H1 (cell line): Measurements from ENCODE around the gene TATDN2. TPM values are rescaled to one million over a fixed set of nuclear protein-coding genes. Genes with fewer than 3 reads are reported as not detected.

Experiments used
- CTBP2 ChIP-seq: IDR thresholded peaks from 2 replicates; pipeline ENCODE4 v1.7.0; 2011; ENCODE audit warnings: borderline replicate concordance, mild to moderate bottlenecking, moderate library complexity, mixed read lengths, low read length; ENCODE audit not compliant: insufficient read depth, insufficient read length
- HDAC6 ChIP-seq: IDR thresholded peaks from one replicate; pipeline ENCODE4 v1.7.1; 2012; ENCODE audit warnings: low read depth, mild to moderate bottlenecking, inconsistent platforms, low read length, moderate library complexity
- RNF2 ChIP-seq: fragments of 200-900, 300-1000 bp; sonication (generic); IDR thresholded peaks from 2 replicates; pipeline ENCODE4 v1.7.1; 2016; ENCODE audit warnings: borderline replicate concordance, low read depth, mild to moderate bottlenecking, antibody characterized with exemption, low read length; ENCODE audit not compliant: poor library complexity, severe bottlenecking; ENCODE audit errors: missing control alignments
- SIX5 ChIP-seq: IDR thresholded peaks from 2 replicates; pipeline ENCODE4 v1.6.1; 2011; ENCODE audit warnings: mild to moderate bottlenecking, low read depth, low read length
- SP1 ChIP-seq: IDR thresholded peaks from 2 replicates; pipeline ENCODE4 v1.6.1; 2011; ENCODE audit warnings: low read depth, low read length
- SRF ChIP-seq: IDR thresholded peaks from 2 replicates; pipeline ENCODE4 v1.6.1; 2011; ENCODE audit warnings: mild to moderate bottlenecking, low read depth, low read length, moderate library complexity
- polyA plus RNA-seq, 7 experiments: library from polyadenylated mRNA; depleted of rRNA in 3 of 7; stranded (reverse) in 5 of 7; unstranded in 2 of 7; fragments of >200 nt in 5 of 7; fragments of 200-250 nt in 2 of 7; gene quantifications; 1 replicate in 5 of 7; 2 replicates in 1 of 7; 4 replicates in 1 of 7; pipeline versions ENCODE4 v1.2.1 to v1.2.3, GENCODE V29; 2011 to 2013; ENCODE audit warnings: missing spikeins in 2 of 7, mixed read lengths in 2 of 7
- total RNA-seq: library from RNA; stranded (reverse); fragmentation: NEBNext Ultra II Directional; extraction: Animal tissue kit (Norgen Biotek cat#: 25700); gene quantifications from 2 replicates; pipeline ENCODE4 v1.2.1, GENCODE V29; 2021
- TF ChIP-seq, protein P1 (sequence below): fragments of 300-600 bp; sonication (generic); IDR thresholded peaks from 2 replicates; pipeline ENCODE4 v1.7.1; 2012; ENCODE audit warnings: low read length, moderate library complexity, mild to moderate bottlenecking, inconsistent platforms; ENCODE audit not compliant: insufficient replicate concordance
- TF ChIP-seq, protein P2 (sequence below): IDR thresholded peaks from 2 replicates; pipeline ENCODE4 v1.6.1; 2011; ENCODE audit warnings: low read length, improper control_type of control experiment

Gene TATDN2
- total and polyA plus RNA-seq, 2 of the 8 experiments (the other 6 are each of a cell fraction or from before 2014, with no cell fraction given) = 12.1 to 34.8 TPM

DNA sequence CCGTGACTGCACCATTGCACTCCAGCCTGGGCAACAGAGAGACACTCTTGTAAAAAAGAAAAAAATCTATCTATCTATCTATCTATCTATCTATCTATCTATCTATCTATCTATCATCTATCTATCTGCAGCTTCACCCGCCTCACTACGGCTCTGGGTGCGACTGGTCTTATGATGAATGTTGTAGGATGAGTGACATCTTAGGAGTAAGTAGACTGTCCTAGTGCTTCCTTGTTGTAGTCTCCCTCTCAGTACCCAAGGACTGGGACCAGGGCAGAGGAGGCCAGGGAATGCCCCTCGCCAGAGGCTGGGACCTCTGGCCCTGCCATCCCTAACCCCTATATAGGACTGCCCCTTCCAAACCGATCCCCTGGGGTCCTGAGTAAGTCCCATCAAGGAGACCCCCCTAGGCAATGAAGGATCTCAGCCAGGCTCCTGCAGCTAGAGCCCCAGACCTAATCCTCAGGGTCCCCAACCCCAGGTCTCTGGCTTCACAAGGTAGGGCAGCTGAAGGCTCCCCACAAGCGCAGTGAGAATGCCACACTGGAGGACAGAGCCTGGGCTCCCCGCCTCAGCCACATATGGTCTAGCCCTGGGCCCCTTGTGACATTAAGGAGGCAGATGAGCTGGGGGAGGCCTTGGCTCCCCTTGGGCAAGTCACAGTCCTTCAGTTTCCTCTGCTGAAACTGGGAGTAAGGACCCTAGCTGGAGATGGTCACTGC is 73.5 kb downstream of the TATDN2 start (continued):
- TF ChIP-seq, protein P1, sequence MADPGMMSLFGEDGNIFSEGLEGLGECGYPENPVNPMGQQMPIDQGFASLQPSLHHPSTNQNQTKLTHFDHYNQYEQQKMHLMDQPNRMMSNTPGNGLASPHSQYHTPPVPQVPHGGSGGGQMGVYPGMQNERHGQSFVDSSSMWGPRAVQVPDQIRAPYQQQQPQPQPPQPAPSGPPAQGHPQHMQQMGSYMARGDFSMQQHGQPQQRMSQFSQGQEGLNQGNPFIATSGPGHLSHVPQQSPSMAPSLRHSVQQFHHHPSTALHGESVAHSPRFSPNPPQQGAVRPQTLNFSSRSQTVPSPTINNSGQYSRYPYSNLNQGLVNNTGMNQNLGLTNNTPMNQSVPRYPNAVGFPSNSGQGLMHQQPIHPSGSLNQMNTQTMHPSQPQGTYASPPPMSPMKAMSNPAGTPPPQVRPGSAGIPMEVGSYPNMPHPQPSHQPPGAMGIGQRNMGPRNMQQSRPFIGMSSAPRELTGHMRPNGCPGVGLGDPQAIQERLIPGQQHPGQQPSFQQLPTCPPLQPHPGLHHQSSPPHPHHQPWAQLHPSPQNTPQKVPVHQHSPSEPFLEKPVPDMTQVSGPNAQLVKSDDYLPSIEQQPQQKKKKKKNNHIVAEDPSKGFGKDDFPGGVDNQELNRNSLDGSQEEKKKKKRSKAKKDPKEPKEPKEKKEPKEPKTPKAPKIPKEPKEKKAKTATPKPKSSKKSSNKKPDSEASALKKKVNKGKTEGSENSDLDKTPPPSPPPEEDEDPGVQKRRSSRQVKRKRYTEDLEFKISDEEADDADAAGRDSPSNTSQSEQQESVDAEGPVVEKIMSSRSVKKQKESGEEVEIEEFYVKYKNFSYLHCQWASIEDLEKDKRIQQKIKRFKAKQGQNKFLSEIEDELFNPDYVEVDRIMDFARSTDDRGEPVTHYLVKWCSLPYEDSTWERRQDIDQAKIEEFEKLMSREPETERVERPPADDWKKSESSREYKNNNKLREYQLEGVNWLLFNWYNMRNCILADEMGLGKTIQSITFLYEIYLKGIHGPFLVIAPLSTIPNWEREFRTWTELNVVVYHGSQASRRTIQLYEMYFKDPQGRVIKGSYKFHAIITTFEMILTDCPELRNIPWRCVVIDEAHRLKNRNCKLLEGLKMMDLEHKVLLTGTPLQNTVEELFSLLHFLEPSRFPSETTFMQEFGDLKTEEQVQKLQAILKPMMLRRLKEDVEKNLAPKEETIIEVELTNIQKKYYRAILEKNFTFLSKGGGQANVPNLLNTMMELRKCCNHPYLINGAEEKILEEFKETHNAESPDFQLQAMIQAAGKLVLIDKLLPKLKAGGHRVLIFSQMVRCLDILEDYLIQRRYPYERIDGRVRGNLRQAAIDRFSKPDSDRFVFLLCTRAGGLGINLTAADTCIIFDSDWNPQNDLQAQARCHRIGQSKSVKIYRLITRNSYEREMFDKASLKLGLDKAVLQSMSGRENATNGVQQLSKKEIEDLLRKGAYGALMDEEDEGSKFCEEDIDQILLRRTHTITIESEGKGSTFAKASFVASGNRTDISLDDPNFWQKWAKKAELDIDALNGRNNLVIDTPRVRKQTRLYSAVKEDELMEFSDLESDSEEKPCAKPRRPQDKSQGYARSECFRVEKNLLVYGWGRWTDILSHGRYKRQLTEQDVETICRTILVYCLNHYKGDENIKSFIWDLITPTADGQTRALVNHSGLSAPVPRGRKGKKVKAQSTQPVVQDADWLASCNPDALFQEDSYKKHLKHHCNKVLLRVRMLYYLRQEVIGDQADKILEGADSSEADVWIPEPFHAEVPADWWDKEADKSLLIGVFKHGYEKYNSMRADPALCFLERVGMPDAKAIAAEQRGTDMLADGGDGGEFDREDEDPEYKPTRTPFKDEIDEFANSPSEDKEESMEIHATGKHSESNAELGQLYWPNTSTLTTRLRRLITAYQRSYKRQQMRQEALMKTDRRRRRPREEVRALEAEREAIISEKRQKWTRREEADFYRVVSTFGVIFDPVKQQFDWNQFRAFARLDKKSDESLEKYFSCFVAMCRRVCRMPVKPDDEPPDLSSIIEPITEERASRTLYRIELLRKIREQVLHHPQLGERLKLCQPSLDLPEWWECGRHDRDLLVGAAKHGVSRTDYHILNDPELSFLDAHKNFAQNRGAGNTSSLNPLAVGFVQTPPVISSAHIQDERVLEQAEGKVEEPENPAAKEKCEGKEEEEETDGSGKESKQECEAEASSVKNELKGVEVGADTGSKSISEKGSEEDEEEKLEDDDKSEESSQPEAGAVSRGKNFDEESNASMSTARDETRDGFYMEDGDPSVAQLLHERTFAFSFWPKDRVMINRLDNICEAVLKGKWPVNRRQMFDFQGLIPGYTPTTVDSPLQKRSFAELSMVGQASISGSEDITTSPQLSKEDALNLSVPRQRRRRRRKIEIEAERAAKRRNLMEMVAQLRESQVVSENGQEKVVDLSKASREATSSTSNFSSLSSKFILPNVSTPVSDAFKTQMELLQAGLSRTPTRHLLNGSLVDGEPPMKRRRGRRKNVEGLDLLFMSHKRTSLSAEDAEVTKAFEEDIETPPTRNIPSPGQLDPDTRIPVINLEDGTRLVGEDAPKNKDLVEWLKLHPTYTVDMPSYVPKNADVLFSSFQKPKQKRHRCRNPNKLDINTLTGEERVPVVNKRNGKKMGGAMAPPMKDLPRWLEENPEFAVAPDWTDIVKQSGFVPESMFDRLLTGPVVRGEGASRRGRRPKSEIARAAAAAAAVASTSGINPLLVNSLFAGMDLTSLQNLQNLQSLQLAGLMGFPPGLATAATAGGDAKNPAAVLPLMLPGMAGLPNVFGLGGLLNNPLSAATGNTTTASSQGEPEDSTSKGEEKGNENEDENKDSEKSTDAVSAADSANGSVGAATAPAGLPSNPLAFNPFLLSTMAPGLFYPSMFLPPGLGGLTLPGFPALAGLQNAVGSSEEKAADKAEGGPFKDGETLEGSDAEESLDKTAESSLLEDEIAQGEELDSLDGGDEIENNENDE = no peak
- TF ChIP-seq SP1 (no peak), SIX5 (no peak), SRF (no peak), RNF2 (no peak), HDAC6 (no peak), CTBP2 (no peak)
- TF ChIP-seq, protein P2, sequence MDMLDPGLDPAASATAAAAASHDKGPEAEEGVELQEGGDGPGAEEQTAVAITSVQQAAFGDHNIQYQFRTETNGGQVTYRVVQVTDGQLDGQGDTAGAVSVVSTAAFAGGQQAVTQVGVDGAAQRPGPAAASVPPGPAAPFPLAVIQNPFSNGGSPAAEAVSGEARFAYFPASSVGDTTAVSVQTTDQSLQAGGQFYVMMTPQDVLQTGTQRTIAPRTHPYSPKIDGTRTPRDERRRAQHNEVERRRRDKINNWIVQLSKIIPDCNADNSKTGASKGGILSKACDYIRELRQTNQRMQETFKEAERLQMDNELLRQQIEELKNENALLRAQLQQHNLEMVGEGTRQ = no peak
